Measurements from ENCODE around the gene SLC46A1.

The SLC46A1 gene

DNA sequence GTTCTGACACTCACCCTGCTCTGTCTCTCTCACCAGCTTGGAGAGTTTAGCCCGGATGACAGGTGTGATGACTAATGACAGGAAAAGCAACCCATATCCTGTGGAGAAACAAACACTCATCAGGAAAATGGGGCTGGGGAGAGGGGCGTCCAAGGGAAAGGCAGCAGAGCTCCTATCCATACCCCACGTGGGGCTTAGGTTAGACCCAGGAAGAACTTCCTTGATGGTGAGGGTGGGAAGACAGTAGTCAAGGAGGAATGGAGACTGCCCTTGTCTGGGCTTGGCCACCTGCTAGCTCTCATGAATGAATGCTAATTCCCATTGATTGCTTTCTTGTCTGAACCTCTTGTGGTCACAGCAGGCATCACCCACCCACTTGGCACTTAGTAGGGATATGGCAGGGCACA, 3.8 kb downstream of the SLC46A1 start:
- TF ChIP-seq TAF1 (IDR thresholded peaks at IDR 0.05; ENCODE audit: borderline replicate concordance, low read depth, low read length) (no peak), POLR2AphosphoS5 (IDR thresholded peaks at IDR 0.05; ENCODE audit: low read depth, low read length) (no peak), POLR2A (IDR thresholded peaks at IDR 0.05; ENCODE audit: low read depth, low read length) (no peak)
- FAIRE-seq (no peak), DNase-seq (ENCODE audit: insufficient read length) (no peak)

GRCh38 chr17:28399808-28400207, 6.2 kb downstream of the SLC46A1 start:
- no peak for DNase-seq (ENCODE audit: insufficient read length)
- no peak for FAIRE-seq
- TF ChIP-seq POLR2AphosphoS5 (IDR thresholded peaks at IDR 0.05; ENCODE audit: low read depth, low read length) (no peak), TAF1 (IDR thresholded peaks at IDR 0.05; ENCODE audit: borderline replicate concordance, low read depth, low read length) (no peak), POLR2A (IDR thresholded peaks at IDR 0.05; ENCODE audit: low read depth, low read length) (no peak)

GRCh38 chr17:28398280-28398981, 7.6 kb downstream of the SLC46A1 start:
- no peak for DNase-seq (ENCODE audit: insufficient read length)
- TF ChIP-seq TAF1 (IDR thresholded peaks at IDR 0.05; ENCODE audit: borderline replicate concordance, low read depth, low read length): no peak
- no peak for TF ChIP-seq POLR2A (IDR thresholded peaks at IDR 0.05; ENCODE audit: low read depth, low read length)
- TF ChIP-seq POLR2AphosphoS5 (IDR thresholded peaks at IDR 0.05; ENCODE audit: low read depth, low read length): no peak
- FAIRE-seq: no peak

DNA sequence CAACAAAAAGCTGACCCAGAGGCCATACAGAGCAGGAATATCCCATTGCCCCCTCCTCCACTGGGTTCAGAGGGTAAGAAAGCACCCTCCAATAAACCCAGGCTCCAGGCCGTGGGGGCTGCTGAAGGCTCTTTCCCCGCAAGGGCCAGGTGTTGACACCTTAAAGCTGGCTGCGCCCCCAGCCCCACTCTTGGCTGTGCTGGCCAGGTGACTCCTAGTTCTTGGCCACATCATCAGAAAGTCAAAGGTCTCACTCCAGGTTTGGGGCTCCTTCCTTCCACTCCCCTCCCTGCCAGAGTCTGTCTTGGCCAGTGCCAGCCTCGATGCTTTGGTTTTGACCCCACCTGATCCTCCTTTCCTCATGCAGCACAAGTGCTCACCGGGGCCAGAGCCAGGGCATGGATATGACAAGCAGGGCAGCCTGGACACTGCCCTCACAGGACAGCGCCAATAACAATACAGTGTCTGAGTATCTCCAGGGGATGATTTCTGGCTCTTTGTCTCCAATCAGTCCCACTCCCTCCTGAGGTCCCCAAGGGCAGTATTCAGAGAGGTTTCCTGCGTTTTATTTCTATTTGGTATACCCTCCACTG, 8.2 kb downstream of the SLC46A1 start:
- no peak for DNase-seq (ENCODE audit: insufficient read length)
- no peak for TF ChIP-seq TAF1 (IDR thresholded peaks at IDR 0.05; ENCODE audit: borderline replicate concordance, low read depth, low read length)
- no peak for TF ChIP-seq POLR2A (IDR thresholded peaks at IDR 0.05; ENCODE audit: low read depth, low read length)
- TF ChIP-seq POLR2AphosphoS5 (IDR thresholded peaks at IDR 0.05; ENCODE audit: low read depth, low read length): no peak
- FAIRE-seq: no peak

- DNase-seq (ENCODE audit: insufficient read length): no peak
- TF ChIP-seq POLR2AphosphoS5 (IDR thresholded peaks at IDR 0.05; ENCODE audit: low read depth, low read length) (no peak), TAF1 (IDR thresholded peaks at IDR 0.05; ENCODE audit: borderline replicate concordance, low read depth, low read length) (no peak)
- no peak for FAIRE-seq
Observed at GRCh38 chr17:28397275-28397674, 8.7 kb downstream of the SLC46A1 start.

- TF ChIP-seq POLR2AphosphoS5 (IDR thresholded peaks at IDR 0.05; ENCODE audit: low read depth, low read length) (no peak), TAF1 (IDR thresholded peaks at IDR 0.05; ENCODE audit: borderline replicate concordance, low read depth, low read length) (no peak), POLR2A (IDR thresholded peaks at IDR 0.05; ENCODE audit: low read depth, low read length) (no peak)
- FAIRE-seq (no peak), DNase-seq (ENCODE audit: insufficient read length) (no peak)
Observed at GRCh38 chr17:28396635-28397239, 9.3 kb downstream of the SLC46A1 start.

DNA sequence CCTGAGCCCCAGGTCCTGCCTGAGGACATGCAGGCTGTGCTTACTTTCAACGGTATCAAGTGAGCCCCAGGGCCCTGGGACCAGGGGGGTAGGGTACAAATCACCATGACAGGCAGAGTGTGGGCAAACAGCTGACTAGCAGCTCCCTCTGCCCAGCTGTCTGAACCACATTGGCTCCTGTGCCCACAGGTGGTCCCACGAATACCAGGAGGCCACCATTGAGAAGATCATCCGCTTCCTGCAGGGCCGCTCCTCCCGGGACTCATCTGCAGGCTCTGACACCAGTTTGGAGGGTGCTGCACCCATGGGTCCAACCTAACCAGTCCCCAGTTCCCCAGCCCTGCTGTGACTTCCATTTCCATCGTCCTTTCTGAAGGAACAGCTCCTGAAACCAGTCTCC, 10.0 kb downstream of the SLC46A1 start:
- DNase-seq (ENCODE audit: insufficient read length): no peak
- FAIRE-seq: no peak
- TF ChIP-seq POLR2A (IDR thresholded peaks at IDR 0.05; ENCODE audit: low read depth, low read length) (no peak), TAF1 (IDR thresholded peaks at IDR 0.05; ENCODE audit: borderline replicate concordance, low read depth, low read length) (no peak), POLR2AphosphoS5 (IDR thresholded peaks at IDR 0.05; ENCODE audit: low read depth, low read length) (no peak)

DNA sequence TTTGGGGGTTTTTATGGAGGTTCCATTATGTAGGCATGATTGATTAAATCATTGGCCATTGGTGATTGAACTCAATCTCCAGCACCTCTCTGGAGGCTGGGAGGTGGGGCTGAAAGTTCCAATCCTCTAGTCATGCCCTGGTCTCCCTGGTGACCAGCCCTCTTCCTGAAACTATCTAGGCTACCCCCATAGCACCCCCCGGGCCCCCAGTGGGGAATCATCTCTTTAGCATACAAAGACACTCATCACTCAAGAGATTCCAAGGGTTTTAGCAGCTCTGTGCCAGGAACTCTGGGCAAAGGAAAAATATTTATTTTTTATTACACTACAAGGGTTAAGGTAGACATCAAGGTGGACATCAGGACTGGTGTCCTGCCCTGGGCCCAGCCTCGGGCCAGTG, 10.6 kb downstream of the SLC46A1 start:
- no peak for TF ChIP-seq POLR2AphosphoS5 (IDR thresholded peaks at IDR 0.05; ENCODE audit: low read depth, low read length)
- TF ChIP-seq TAF1 (IDR thresholded peaks at IDR 0.05; ENCODE audit: borderline replicate concordance, low read depth, low read length): no peak
- TF ChIP-seq POLR2A (IDR thresholded peaks at IDR 0.05; ENCODE audit: low read depth, low read length): no peak
- FAIRE-seq: no peak
- no peak for DNase-seq (ENCODE audit: insufficient read length)

- FAIRE-seq (no peak), DNase-seq (ENCODE audit: insufficient read length) (no peak)
Observed at GRCh38 chr17:28394337-28395116, 11.5 kb downstream of the SLC46A1 start.

GRCh38 chr17:28392491-28392890, 13.5 kb downstream of the SLC46A1 start:
- FAIRE-seq (no peak), DNase-seq (ENCODE audit: insufficient read length) (no peak)

More at GRCh38 chr17:28394337-28395116, 11.5 kb downstream of the SLC46A1 start:
- TF ChIP-seq TAF1 (IDR thresholded peaks at IDR 0.05; ENCODE audit: borderline replicate concordance, low read depth, low read length) (no peak), POLR2A (IDR thresholded peaks at IDR 0.05; ENCODE audit: low read depth, low read length) (no peak), POLR2AphosphoS5 (IDR thresholded peaks at IDR 0.05; ENCODE audit: low read depth, low read length) (no peak)

GRCh38 chr17:28391401-28391800, 14.6 kb downstream of the SLC46A1 start:
- TF ChIP-seq POLR2A (IDR thresholded peaks at IDR 0.05; ENCODE audit: low read depth, low read length): no peak
- no peak for TF ChIP-seq TAF1 (IDR thresholded peaks at IDR 0.05; ENCODE audit: borderline replicate concordance, low read depth, low read length)
- no peak for FAIRE-seq
- no peak for DNase-seq (ENCODE audit: insufficient read length)

More at GRCh38 chr17:28392491-28392890, 13.5 kb downstream of the SLC46A1 start:
- no peak for TF ChIP-seq POLR2A (IDR thresholded peaks at IDR 0.05; ENCODE audit: low read depth, low read length)
- no peak for TF ChIP-seq TAF1 (IDR thresholded peaks at IDR 0.05; ENCODE audit: borderline replicate concordance, low read depth, low read length)
- TF ChIP-seq POLR2AphosphoS5 (IDR thresholded peaks at IDR 0.05; ENCODE audit: low read depth, low read length): no peak

All from GM12892 (cell line).